ENCODE results near the gene AMMECR1. TPM values are rescaled to one million over a fixed set of nuclear protein-coding genes. Genes with fewer than 3 reads are reported as not detected.

Gene AMMECR1
- total and polyA plus RNA-seq, 2 of the 13 experiments (the other 11 are each of a cell fraction or from before 2014, with no cell fraction given): 3.1 to 7.5 TPM

DNA sequence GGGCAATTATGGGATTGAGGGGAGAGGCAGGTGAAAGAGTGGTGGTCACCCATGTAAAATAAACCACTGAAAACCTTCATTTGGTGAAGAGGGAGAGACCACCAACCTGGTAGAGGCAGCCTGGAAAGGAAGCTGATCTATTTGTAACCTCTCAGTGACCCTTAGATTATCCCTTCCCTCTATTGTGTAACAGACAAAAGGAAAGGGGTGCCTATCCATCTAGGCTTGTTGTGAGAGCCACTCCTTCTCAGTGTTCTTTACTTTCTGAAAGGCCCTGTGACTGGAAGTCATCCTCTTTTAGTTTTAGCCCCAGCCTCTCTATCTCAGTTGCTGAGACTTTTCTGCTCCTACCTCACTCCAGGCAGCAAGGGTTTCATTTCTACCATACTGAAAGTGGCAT, 172.6 kb downstream of the AMMECR1 start (continued):
- TF ChIP-seq GPN1 (CRISPR knock-in tag; IDR thresholded peaks at IDR 0.05; ENCODE audit: borderline replicate concordance) (no peak), MAFF (IDR thresholded peaks at IDR 0.05; ENCODE audit: low read depth, low read length) (no peak)
- TF ChIP-seq, protein P1, sequence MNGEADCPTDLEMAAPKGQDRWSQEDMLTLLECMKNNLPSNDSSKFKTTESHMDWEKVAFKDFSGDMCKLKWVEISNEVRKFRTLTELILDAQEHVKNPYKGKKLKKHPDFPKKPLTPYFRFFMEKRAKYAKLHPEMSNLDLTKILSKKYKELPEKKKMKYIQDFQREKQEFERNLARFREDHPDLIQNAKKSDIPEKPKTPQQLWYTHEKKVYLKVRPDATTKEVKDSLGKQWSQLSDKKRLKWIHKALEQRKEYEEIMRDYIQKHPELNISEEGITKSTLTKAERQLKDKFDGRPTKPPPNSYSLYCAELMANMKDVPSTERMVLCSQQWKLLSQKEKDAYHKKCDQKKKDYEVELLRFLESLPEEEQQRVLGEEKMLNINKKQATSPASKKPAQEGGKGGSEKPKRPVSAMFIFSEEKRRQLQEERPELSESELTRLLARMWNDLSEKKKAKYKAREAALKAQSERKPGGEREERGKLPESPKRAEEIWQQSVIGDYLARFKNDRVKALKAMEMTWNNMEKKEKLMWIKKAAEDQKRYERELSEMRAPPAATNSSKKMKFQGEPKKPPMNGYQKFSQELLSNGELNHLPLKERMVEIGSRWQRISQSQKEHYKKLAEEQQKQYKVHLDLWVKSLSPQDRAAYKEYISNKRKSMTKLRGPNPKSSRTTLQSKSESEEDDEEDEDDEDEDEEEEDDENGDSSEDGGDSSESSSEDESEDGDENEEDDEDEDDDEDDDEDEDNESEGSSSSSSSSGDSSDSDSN (CRISPR knock-in tag; IDR thresholded peaks at IDR 0.05): no peak
- TF ChIP-seq, protein P2, sequence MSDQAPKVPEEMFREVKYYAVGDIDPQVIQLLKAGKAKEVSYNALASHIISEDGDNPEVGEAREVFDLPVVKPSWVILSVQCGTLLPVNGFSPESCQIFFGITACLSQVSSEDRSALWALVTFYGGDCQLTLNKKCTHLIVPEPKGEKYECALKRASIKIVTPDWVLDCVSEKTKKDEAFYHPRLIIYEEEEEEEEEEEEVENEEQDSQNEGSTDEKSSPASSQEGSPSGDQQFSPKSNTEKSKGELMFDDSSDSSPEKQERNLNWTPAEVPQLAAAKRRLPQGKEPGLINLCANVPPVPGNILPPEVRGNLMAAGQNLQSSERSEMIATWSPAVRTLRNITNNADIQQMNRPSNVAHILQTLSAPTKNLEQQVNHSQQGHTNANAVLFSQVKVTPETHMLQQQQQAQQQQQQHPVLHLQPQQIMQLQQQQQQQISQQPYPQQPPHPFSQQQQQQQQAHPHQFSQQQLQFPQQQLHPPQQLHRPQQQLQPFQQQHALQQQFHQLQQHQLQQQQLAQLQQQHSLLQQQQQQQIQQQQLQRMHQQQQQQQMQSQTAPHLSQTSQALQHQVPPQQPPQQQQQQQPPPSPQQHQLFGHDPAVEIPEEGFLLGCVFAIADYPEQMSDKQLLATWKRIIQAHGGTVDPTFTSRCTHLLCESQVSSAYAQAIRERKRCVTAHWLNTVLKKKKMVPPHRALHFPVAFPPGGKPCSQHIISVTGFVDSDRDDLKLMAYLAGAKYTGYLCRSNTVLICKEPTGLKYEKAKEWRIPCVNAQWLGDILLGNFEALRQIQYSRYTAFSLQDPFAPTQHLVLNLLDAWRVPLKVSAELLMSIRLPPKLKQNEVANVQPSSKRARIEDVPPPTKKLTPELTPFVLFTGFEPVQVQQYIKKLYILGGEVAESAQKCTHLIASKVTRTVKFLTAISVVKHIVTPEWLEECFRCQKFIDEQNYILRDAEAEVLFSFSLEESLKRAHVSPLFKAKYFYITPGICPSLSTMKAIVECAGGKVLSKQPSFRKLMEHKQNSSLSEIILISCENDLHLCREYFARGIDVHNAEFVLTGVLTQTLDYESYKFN (CRISPR knock-in tag; conservative IDR thresholded peaks at IDR 0.05): no peak
- TF ChIP-seq, protein P3, sequence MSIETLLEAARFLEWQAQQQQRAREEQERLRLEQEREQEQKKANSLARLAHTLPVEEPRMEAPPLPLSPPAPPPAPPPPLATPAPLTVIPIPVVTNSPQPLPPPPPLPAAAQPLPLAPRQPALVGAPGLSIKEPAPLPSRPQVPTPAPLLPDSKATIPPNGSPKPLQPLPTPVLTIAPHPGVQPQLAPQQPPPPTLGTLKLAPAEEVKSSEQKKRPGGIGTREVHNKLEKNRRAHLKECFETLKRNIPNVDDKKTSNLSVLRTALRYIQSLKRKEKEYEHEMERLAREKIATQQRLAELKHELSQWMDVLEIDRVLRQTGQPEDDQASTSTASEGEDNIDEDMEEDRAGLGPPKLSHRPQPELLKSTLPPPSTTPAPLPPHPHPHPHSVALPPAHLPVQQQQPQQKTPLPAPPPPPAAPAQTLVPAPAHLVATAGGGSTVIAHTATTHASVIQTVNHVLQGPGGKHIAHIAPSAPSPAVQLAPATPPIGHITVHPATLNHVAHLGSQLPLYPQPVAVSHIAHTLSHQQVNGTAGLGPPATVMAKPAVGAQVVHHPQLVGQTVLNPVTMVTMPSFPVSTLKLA (IDR thresholded peaks at IDR 0.05): no peak
- TF ChIP-seq, protein P4, sequence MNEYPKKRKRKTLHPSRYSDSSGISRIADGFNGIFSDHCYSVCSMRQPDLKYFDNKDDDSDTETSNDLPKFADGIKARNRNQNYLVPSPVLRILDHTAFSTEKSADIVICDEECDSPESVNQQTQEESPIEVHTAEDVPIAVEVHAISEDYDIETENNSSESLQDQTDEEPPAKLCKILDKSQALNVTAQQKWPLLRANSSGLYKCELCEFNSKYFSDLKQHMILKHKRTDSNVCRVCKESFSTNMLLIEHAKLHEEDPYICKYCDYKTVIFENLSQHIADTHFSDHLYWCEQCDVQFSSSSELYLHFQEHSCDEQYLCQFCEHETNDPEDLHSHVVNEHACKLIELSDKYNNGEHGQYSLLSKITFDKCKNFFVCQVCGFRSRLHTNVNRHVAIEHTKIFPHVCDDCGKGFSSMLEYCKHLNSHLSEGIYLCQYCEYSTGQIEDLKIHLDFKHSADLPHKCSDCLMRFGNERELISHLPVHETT (CRISPR knock-in tag; conservative IDR thresholded peaks at IDR 0.05): no peak

Small RNAs within 50 kb of the gene (small RNA-seq; reads per million reads assigned to genes)
- gene GNG5P2 (ENCODE audit: insufficient read depth in 2 of 3, insufficient read length in 3 of 3, low read depth in 2 of 3, low replicate concordance in 1 of 3): 0 reads per million in 3 experiments
- 2.9 to 6.5 (median 3.0) reads per million in 3 experiments for gene SNORD96B (ENCODE audit: insufficient read depth in 2 of 3, insufficient read length in 3 of 3, low read depth in 2 of 3, low replicate concordance in 1 of 3)

Other genes with a start within 250 kb of the AMMECR1 start
- 0.02 and 0.15 TPM in 2 replicates for gene RTL9, start 40.8 kb upstream of the AMMECR1 start, total RNA-seq (2016; rRNA removed; fragmentation: Illumina TruSeq; extraction: Trizol)
- gene RTL9, start 40.8 kb upstream of the AMMECR1 start, polyA plus RNA-seq (2011; rRNA removed): 0.01 TPM in 1 of 2 replicates, not detected in the other

All from HepG2 (cell line).